H1 (cell line): Measurements from ENCODE around the gene ACMSD. TPM values are rescaled to one million over a fixed set of nuclear protein-coding genes. Genes with fewer than 3 reads are reported as not detected.

ENCODE experiments used
- CBX8 ChIP-seq: fragments of 300-800, 300-1000 bp; sonication (generic); IDR thresholded peaks from 2 replicates; pipeline ENCODE4 v1.7.1; 2016; ENCODE audit warnings: low read depth, low read length, borderline replicate concordance
- CEBPB ChIP-seq: IDR thresholded peaks from 2 replicates; pipeline ENCODE4 v1.6.1; 2012; ENCODE audit warnings: low read depth, low read length
- CTBP2 ChIP-seq: IDR thresholded peaks from 2 replicates; pipeline ENCODE4 v1.7.0; 2011; ENCODE audit warnings: borderline replicate concordance, mild to moderate bottlenecking, moderate library complexity, mixed read lengths, low read length; ENCODE audit not compliant: insufficient read depth, insufficient read length
- JUND ChIP-seq: IDR thresholded peaks from 2 replicates; pipeline ENCODE4 v1.6.1; 2011; ENCODE audit warnings: mild to moderate bottlenecking, improper control_type of control experiment, low read length
- polyA plus RNA-seq, 7 experiments: library from polyadenylated mRNA; depleted of rRNA in 3 of 7; stranded (reverse) in 5 of 7; unstranded in 2 of 7; fragments of >200 nt in 5 of 7; fragments of 200-250 nt in 2 of 7; gene quantifications; 1 replicate in 5 of 7; 2 replicates in 1 of 7; 4 replicates in 1 of 7; pipeline versions ENCODE4 v1.2.1 to v1.2.3, GENCODE V29; 2011 to 2013; ENCODE audit warnings: missing spikeins in 2 of 7, mixed read lengths in 2 of 7
- total RNA-seq: library from RNA; stranded (reverse); fragmentation: NEBNext Ultra II Directional; extraction: Animal tissue kit (Norgen Biotek cat#: 25700); gene quantifications from 2 replicates; pipeline ENCODE4 v1.2.1, GENCODE V29; 2021
- TF ChIP-seq, protein P1 (sequence below): fragments of 300-600 bp; sonication (generic); IDR thresholded peaks from 2 replicates; pipeline ENCODE4 v1.7.1; 2012; ENCODE audit warnings: low read length, moderate library complexity, mild to moderate bottlenecking, inconsistent platforms; ENCODE audit not compliant: insufficient replicate concordance
- TF ChIP-seq, protein P2 (sequence below), 3 experiments: IDR thresholded peaks; 1 replicate in 2 of 3; 2 replicates in 1 of 3; pipeline versions ENCODE4 v1.5.1 to v1.6.1; 2011; ENCODE audit warnings: low read length in 3 of 3, mild to moderate bottlenecking in 3 of 3, inconsistent platforms in 2 of 3, low read depth in 1 of 3, moderate library complexity in 1 of 3; ENCODE audit not compliant: insufficient read depth in 1 of 3; ENCODE audit errors: control extremely low read depth in 1 of 3

Gene ACMSD
- total and polyA plus RNA-seq, 2 of the 8 experiments (the other 6 are each of a cell fraction or from before 2014, with no cell fraction given), result not detected

DNA sequence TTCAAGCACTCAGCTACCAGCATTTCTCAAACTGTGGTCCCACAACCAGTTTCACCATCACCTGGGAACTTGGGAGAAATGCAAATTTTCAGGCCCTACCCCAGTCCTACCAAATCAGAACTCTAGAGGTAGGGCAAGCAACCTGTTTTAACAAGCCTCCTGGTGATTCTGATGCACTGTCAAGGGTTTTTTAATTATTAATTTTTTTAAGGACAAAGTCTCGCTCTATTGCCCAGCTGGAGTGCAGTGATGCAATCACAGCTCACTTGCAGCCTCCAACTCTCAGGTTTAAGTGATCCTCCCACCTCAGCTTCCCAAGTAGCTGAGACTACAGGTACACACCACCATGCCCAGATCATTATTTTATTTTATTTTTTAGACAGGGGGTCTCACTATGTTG is 7.8 kb downstream of the ACMSD start (continued):
- TF ChIP-seq, protein P1, sequence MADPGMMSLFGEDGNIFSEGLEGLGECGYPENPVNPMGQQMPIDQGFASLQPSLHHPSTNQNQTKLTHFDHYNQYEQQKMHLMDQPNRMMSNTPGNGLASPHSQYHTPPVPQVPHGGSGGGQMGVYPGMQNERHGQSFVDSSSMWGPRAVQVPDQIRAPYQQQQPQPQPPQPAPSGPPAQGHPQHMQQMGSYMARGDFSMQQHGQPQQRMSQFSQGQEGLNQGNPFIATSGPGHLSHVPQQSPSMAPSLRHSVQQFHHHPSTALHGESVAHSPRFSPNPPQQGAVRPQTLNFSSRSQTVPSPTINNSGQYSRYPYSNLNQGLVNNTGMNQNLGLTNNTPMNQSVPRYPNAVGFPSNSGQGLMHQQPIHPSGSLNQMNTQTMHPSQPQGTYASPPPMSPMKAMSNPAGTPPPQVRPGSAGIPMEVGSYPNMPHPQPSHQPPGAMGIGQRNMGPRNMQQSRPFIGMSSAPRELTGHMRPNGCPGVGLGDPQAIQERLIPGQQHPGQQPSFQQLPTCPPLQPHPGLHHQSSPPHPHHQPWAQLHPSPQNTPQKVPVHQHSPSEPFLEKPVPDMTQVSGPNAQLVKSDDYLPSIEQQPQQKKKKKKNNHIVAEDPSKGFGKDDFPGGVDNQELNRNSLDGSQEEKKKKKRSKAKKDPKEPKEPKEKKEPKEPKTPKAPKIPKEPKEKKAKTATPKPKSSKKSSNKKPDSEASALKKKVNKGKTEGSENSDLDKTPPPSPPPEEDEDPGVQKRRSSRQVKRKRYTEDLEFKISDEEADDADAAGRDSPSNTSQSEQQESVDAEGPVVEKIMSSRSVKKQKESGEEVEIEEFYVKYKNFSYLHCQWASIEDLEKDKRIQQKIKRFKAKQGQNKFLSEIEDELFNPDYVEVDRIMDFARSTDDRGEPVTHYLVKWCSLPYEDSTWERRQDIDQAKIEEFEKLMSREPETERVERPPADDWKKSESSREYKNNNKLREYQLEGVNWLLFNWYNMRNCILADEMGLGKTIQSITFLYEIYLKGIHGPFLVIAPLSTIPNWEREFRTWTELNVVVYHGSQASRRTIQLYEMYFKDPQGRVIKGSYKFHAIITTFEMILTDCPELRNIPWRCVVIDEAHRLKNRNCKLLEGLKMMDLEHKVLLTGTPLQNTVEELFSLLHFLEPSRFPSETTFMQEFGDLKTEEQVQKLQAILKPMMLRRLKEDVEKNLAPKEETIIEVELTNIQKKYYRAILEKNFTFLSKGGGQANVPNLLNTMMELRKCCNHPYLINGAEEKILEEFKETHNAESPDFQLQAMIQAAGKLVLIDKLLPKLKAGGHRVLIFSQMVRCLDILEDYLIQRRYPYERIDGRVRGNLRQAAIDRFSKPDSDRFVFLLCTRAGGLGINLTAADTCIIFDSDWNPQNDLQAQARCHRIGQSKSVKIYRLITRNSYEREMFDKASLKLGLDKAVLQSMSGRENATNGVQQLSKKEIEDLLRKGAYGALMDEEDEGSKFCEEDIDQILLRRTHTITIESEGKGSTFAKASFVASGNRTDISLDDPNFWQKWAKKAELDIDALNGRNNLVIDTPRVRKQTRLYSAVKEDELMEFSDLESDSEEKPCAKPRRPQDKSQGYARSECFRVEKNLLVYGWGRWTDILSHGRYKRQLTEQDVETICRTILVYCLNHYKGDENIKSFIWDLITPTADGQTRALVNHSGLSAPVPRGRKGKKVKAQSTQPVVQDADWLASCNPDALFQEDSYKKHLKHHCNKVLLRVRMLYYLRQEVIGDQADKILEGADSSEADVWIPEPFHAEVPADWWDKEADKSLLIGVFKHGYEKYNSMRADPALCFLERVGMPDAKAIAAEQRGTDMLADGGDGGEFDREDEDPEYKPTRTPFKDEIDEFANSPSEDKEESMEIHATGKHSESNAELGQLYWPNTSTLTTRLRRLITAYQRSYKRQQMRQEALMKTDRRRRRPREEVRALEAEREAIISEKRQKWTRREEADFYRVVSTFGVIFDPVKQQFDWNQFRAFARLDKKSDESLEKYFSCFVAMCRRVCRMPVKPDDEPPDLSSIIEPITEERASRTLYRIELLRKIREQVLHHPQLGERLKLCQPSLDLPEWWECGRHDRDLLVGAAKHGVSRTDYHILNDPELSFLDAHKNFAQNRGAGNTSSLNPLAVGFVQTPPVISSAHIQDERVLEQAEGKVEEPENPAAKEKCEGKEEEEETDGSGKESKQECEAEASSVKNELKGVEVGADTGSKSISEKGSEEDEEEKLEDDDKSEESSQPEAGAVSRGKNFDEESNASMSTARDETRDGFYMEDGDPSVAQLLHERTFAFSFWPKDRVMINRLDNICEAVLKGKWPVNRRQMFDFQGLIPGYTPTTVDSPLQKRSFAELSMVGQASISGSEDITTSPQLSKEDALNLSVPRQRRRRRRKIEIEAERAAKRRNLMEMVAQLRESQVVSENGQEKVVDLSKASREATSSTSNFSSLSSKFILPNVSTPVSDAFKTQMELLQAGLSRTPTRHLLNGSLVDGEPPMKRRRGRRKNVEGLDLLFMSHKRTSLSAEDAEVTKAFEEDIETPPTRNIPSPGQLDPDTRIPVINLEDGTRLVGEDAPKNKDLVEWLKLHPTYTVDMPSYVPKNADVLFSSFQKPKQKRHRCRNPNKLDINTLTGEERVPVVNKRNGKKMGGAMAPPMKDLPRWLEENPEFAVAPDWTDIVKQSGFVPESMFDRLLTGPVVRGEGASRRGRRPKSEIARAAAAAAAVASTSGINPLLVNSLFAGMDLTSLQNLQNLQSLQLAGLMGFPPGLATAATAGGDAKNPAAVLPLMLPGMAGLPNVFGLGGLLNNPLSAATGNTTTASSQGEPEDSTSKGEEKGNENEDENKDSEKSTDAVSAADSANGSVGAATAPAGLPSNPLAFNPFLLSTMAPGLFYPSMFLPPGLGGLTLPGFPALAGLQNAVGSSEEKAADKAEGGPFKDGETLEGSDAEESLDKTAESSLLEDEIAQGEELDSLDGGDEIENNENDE, result no peak
- no peak for TF ChIP-seq CEBPB
- TF ChIP-seq CBX8, result no peak
- TF ChIP-seq, protein P2, sequence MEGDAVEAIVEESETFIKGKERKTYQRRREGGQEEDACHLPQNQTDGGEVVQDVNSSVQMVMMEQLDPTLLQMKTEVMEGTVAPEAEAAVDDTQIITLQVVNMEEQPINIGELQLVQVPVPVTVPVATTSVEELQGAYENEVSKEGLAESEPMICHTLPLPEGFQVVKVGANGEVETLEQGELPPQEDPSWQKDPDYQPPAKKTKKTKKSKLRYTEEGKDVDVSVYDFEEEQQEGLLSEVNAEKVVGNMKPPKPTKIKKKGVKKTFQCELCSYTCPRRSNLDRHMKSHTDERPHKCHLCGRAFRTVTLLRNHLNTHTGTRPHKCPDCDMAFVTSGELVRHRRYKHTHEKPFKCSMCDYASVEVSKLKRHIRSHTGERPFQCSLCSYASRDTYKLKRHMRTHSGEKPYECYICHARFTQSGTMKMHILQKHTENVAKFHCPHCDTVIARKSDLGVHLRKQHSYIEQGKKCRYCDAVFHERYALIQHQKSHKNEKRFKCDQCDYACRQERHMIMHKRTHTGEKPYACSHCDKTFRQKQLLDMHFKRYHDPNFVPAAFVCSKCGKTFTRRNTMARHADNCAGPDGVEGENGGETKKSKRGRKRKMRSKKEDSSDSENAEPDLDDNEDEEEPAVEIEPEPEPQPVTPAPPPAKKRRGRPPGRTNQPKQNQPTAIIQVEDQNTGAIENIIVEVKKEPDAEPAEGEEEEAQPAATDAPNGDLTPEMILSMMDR (IDR thresholded peaks at IDR 0.05; ENCODE audit: control extremely low read depth in 1 of 3, insufficient read depth in 1 of 3, low read depth in 1 of 3, low read length in 3 of 3), result no peak
- TF ChIP-seq CTBP2, result no peak
- TF ChIP-seq JUND, result no peak
